H7 (cell line): ENCODE measurements around the gene SNX24. TPM values are rescaled to one million over a fixed set of nuclear protein-coding genes. Genes with fewer than 3 reads are reported as not detected.

Source experiments
- DNase-seq: peaks from one replicate; pipeline ENCODE4 v3.0.0; 2012
- H3K27me3 ChIP-seq: 2 replicates; pipeline ENCODE4 v1.6.0; 2011; ENCODE audit warnings: mild to moderate bottlenecking, low read length; ENCODE audit not compliant: control insufficient read depth, insufficient read depth
- H3K36me3 ChIP-seq: replicated peaks from 2 replicates; pipeline ENCODE4 v1.5.1; 2011; ENCODE audit warnings: low read length; ENCODE audit not compliant: control insufficient read depth, insufficient read depth
- H3K4me3 ChIP-seq: 2 replicates; pipeline ENCODE4 v1.5.1; 2011; ENCODE audit warnings: low read depth, mild to moderate bottlenecking, control low read depth, low read length, moderate library complexity; ENCODE audit not compliant: insufficient read depth
- total RNA-seq: library from RNA; depleted of rRNA; stranded (reverse); fragments of >200 nt; shearing (Covaris generic); gene quantifications from 2 replicates; pipeline ENCODE4 v1.2.3, GENCODE V29; 2014

SNX24 gene
- total RNA-seq, 1 experiment from 2014 or later = 15.9 TPM

DNA sequence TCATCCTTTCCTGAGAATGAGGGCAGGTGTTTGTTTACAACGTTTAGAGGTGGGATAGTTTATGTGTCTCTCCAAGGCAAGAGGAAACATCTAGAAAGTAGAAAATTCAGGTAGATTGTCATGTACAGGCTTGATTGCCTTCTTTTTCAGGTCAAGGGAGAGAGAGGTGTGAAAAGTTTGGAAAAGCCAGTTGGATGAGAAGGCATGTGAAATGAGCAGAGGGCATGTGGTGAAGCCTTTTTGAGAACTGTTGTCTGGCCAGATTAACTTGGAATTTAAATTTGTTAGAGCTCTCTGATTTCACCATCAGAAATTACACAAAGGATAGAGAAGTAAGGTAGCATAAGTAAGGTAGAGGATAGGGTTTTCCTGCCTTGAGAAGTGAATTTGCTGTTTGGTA, 74.6 kb downstream of the SNX24 start:
- Histone ChIP-seq H3K27me3 (no peaks in the 10 kb centered on the region), H3K36me3 (no peaks in the 10 kb centered on the region), H3K4me3 (no peak overlapping the region)
- DNase-seq = no peak

DNA sequence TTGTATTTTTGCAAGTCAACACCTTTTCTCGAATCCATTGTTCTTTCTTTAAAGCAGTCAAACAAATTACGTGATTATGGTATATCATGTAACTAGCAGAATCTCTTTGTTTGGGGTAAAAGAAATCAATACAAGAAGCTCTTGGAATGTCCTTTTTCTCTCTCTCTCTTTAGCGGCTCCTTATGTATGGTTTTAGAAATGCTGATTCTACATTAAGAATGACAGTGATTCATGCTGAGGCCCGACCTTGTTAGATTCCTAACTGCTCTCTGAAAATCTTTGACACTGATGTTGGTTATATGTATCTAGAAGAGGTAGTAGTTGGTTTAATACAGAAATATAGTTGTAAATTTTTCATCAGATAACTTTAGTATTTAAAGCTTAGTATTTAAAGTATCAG, 76.4 kb downstream of the SNX24 start:
- Histone ChIP-seq H3K27me3 (no peaks in the 10 kb centered on the region), H3K4me3 (no peak overlapping the region), H3K36me3 (no peaks in the 10 kb centered on the region)
- DNase-seq = peak; percentile 26

- Histone ChIP-seq H3K36me3 (no peaks in the 10 kb centered on the region), H3K27me3 (no peaks in the 10 kb centered on the region), H3K4me3 (no peak overlapping the region)
- DNase-seq = no peak
Observed at GRCh38 chr5:122924203-122924602, 78.8 kb downstream of the SNX24 start.

- DNase-seq = no peak
- H3K27me3 ChIP-seq = no peaks in the 10 kb centered on the region
- H3K4me3 ChIP-seq = no peak overlapping the region
- H3K36me3 ChIP-seq = no peaks in the 10 kb centered on the region
Observed at GRCh38 chr5:122924719-122925395, 79.4 kb downstream of the SNX24 start.

DNA sequence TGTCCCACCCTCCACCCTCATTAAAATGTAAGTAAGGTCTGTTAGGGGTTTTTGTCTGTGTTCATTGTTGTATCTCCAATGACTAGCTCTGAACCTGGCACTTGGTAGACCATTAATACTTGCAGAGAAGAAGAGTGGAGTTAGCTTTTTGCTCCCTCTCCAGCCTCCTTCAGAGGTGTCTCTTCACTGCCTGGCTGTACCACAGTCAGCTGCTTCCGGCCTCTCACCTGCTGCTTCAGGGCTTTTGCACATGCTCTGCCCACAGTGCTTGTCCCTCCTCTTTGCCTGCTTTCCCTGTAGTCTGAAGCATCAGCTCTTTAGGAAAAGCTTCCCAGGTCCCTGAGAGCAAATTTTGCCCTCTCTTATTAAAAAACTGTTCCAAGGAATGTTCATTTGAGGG, 83.6 kb downstream of the SNX24 start:
- Histone ChIP-seq H3K4me3 (no peak overlapping the region), H3K27me3 (no peaks in the 10 kb centered on the region), H3K36me3 (no peaks in the 10 kb centered on the region)
- no peak for DNase-seq

DNA sequence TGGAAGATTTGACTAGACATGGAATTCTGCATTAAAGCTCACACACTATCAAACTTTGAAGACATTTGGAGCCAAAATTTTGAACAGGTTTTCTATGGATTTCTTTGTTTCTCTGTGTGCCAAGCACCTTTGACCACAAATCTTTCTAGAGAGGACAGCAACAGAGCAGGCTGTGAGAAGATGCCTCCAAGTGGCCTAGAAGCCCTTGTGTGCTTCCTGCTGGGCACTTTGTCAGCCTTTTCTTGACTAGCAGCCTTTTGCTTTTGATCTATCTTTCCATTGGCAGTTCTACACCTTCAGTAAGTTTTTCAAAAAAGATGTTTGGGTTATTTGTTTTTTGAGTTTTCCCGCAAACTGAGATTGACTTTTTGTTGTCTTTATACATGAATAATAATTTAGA, 84.6 kb downstream of the SNX24 start:
- no peaks in the 10 kb centered on the region for H3K36me3 ChIP-seq
- no peak overlapping the region for H3K4me3 ChIP-seq
- peak; percentile 25 for DNase-seq
- no peaks in the 10 kb centered on the region for H3K27me3 ChIP-seq

DNA sequence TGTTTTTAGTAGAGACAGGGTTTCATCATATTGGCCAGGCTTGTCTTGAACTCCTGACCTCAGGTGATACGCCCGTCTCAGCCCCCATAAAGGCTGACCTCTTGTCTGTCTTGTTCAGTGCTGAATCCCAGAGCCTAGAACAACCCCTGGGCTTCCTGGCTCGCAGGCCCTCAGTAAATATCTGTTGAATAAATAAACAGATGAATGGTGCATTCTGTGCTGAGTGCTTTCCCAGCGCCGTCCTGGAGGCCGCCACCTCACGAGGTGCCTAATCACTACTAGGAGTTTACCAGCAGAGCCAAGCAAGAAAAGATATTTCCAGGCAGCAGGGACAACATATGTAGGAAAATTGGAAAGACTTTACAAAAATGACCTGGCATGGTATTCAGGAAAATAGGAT, 88.5 kb downstream of the SNX24 start:
- H3K4me3 ChIP-seq = no peak overlapping the region
- H3K27me3 ChIP-seq = no peaks in the 10 kb centered on the region
- DNase-seq = no peak
- H3K36me3 ChIP-seq = no peaks in the 10 kb centered on the region

- Histone ChIP-seq H3K27me3 (no peaks in the 10 kb centered on the region), H3K4me3 (no peak overlapping the region), H3K36me3 (no peaks in the 10 kb centered on the region)
- no peak for DNase-seq
Observed at GRCh38 chr5:122936088-122936487, 90.7 kb downstream of the SNX24 start.

DNA sequence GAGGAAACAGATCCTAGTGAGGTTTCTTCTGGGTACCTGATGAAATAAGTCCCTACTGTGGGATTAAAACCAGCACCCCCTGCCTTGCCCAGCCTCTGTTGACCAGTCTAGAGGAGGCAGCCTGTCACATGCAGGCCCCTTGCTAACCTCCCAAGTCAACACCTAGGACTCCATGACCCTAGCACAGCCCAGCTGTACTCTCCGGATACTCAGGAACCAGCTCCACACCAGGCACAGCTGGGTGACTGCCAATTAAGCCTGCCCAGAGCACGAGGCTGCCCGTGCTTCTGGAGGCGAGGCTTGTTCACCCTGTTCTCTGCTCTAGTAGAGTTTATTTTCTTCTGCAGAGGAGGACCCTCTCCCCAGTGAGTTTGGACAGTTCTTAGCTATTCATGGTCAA, 92.5 kb downstream of the SNX24 start:
- H3K4me3 ChIP-seq = no peak overlapping the region
- no peaks in the 10 kb centered on the region for H3K27me3 ChIP-seq
- H3K36me3 ChIP-seq = no peaks in the 10 kb centered on the region
- DNase-seq = no peak

DNA sequence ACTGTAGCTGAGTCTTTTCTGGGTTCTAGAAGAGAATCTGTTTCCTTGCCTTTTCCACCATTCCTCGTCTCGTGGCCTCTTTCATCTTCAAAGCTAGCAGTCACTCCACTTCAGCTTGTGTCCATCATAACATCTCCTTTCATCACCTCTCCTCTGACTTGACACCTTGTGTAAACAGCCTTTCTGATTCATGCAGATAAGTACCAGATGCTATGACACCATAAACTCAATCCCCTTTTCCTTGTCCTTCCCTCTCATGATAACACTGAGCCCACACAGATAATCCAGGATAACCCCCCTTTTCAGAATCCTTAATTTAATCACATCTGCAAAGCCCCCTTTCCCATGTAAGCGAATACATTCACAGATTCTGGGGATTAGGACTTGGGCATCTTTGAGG, 95.5 kb downstream of the SNX24 start:
- H3K27me3 ChIP-seq = no peaks in the 10 kb centered on the region
- DNase-seq = no peak
- no peak overlapping the region for H3K4me3 ChIP-seq

GRCh38 chr5:122941737-122942136, 96.3 kb downstream of the SNX24 start:
- no peaks in the 10 kb centered on the region for H3K36me3 ChIP-seq
- no peaks in the 10 kb centered on the region for H3K27me3 ChIP-seq
- no peak overlapping the region for H3K4me3 ChIP-seq
- DNase-seq = no peak

More for the DNA sequence above, 95.5 kb downstream of the SNX24 start:
- H3K36me3 ChIP-seq = no peaks in the 10 kb centered on the region

DNA sequence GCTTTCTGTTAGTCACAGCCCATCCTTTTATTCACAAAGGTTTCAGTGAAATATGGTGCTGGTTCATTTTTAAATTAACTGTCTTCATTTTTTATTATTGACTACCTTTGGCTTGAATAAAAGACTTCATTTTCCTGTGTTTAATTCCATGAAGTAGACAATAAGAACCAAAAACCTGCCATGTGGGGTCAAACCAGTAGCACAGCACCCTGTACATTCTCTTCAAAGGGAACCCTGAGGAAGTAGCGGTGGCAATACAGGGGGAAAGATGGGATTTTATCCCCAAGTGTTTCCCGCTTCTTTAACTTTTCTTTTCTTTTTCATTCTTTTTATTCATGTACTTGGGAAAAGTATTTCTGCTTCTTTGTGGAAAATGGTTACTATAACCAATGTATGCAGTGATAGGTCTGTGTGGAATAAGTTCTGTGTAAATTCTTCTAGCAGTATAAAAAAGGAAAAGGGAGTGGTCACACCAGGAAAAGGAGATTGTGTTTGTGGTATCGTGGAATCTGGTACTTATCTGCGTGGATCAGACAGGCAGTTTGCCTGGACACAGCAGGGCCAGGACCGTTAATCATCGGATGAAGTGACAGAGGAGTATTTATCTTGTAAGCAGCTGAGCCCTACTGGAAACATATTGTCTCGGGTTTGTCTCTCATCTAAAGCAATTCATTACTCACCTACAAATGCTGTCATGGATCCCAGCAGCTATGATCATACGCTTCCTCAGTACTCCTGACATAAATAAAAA, 96.9 kb downstream of the SNX24 start:
- Histone ChIP-seq H3K4me3 (no peak overlapping the region), H3K27me3 (no peaks in the 10 kb centered on the region), H3K36me3 (no peaks in the 10 kb centered on the region)
- no peak for DNase-seq

DNA sequence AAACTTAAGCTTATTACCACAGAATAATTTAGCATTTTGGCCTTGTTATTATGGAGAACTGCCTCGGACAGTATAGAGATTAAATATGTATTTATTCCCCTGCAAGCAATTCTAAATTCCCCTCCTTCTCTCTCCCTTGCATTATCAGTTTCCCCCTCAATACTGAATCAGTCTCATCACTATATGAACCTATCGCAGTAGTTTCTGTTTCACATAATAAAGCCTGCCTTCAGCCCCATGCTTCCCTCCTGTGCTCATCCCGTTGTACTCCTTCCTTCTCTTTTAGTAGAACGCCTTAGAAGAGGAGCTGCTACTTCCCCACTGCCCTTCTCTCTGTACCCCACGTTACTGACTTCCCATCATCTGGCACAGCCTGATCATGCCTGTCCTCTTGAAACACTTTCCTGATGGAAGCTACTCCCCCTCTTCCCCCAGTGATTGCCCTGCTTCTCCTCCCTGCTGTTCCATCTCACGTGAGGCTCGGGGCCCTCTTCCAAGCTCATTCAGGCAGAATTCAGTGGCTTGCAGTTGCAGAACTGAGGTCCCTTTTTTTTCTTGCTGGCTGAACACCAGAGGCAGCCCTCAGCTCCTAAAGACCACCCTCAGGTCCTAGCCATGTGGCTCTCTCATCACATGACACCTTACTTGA, 97.8 kb downstream of the SNX24 start:
- no peak overlapping the region for H3K4me3 ChIP-seq
- H3K36me3 ChIP-seq = no peaks in the 10 kb centered on the region
- DNase-seq = no peak
- H3K27me3 ChIP-seq = no peaks in the 10 kb centered on the region

DNA sequence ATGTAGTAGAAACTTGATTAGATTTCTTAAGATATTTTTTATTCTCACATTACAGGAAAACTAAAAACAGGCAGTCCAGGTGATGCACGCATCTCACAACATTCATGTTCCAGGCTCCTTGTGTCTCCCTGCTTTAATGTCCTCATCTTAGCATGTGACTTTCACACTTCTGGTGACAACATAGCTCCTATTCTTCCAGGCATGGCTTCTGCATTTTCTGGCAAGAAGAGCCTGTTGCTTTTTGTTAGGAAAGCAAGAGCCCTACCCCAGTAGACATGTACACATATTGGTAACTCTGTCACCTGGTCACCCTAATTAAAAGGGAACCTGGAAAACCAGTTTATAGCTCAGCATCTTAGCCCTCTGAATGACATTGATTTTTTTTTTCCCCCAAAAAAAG, 98.6 kb downstream of the SNX24 start:
- Histone ChIP-seq H3K27me3 (no peaks in the 10 kb centered on the region), H3K4me3 (no peak overlapping the region), H3K36me3 (no peaks in the 10 kb centered on the region)
- no peak for DNase-seq

GRCh38 chr5:122947372-122947771, 102.0 kb downstream of the SNX24 start:
- no peak overlapping the region for H3K4me3 ChIP-seq
- no peak for DNase-seq
- no peaks in the 10 kb centered on the region for H3K27me3 ChIP-seq
- H3K36me3 ChIP-seq = no peaks in the 10 kb centered on the region
